GM12892 (cell line): ENCODE measurements around the gene CELA2A.
"Not testable (repeated sequence)": the region's sequence is repeated elsewhere in the genome, so short reads cannot be mapped to it uniquely, and the experiment has no call there.

ENCODE experiments used
- DNase-seq: peaks from one replicate; pipeline ENCODE4 v3.0.0; 2011; ENCODE audit not compliant: insufficient read length
- FAIRE-seq: peaks from 2 replicates; lab custom pipeline; 2011; peaks lifted over from hg19 to GRCh38; lab: Jason Lieb, UNC
- POLR2A ChIP-seq: IDR thresholded peaks from 2 replicates; pipeline ENCODE4 v1.6.1; 2011; ENCODE audit warnings: low read depth, low read length, control low read depth
- POLR2AphosphoS5 ChIP-seq: IDR thresholded peaks from 2 replicates; pipeline ENCODE4 v1.6.1; 2011; ENCODE audit warnings: low read depth, low read length, control low read depth
- TAF1 ChIP-seq: IDR thresholded peaks from 2 replicates; pipeline ENCODE4 v1.6.1; 2011; ENCODE audit warnings: low read depth, mild to moderate bottlenecking, control low read depth, low read length, borderline replicate concordance

CELA2A gene

DNA sequence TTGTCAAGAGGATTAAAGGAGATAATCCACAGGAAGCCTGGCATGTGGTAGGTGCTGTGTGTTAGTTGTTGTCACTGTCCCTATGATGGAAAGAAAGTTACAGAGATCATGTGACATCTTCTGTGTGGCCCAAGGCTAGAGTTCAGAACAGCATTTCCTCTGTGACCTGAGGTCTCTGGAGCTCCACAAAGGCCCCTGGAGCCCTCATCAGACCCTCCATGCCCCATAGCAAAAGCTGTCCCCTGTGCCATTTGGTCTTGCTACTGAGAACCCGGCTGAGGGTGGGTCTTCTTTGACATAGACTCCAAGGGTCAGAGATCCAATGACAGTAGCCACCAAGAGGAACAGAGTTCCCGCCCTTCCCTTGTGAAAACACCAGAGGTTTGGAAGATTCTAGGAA, 27.4 kb downstream of the CELA2A start:
- FAIRE-seq = no peak

DNA sequence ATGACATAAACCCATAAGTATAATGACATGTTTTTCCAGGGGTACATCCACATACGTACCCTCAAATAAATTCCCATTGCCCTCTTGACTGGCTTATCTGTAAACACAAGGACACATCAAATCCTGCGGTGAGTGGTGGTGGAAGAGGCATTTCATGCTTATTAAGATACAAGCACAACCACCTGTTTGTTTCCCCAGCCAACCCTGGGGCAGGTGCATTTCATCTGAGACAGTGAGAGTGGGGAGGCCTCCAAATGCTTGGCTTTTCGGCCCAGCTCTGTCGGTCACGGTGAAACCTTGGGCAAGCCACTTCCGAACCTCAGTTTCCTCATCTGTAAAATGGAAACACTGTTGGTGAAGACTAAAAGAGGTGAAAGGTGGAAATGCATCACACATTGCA, 27.9 kb downstream of the CELA2A start:
- FAIRE-seq = not testable (repeated sequence)

More for the DNA sequence above, 27.4 kb downstream of the CELA2A start:
- DNase-seq = no peak
- no peak for TF ChIP-seq POLR2A
- no peak for TF ChIP-seq POLR2AphosphoS5
- no peak for TF ChIP-seq TAF1

DNA sequence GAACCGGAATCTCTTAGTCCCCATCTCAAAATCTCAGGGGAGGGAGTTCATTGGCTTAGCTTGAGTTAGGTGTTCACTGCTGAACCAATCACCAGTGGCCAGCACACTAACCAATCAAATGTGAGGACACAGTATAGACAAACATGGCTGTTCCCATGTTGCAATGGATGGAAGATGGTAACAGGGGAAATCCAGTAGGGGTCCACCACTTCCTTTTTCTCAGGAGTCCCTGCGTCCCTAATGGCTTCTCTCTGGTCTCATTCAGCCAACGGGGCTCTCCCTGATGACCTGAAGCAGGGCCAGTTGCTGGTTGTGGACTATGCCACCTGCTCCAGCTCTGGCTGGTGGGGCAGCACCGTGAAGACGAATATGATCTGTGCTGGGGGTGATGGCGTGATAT, 29.1 kb downstream of the CELA2A start:
- FAIRE-seq (no peak), DNase-seq (no peak)
- TF ChIP-seq TAF1 = no peak
- no peak for TF ChIP-seq POLR2AphosphoS5

More for the DNA sequence above, 27.9 kb downstream of the CELA2A start:
- DNase-seq = not testable (repeated sequence)

DNA sequence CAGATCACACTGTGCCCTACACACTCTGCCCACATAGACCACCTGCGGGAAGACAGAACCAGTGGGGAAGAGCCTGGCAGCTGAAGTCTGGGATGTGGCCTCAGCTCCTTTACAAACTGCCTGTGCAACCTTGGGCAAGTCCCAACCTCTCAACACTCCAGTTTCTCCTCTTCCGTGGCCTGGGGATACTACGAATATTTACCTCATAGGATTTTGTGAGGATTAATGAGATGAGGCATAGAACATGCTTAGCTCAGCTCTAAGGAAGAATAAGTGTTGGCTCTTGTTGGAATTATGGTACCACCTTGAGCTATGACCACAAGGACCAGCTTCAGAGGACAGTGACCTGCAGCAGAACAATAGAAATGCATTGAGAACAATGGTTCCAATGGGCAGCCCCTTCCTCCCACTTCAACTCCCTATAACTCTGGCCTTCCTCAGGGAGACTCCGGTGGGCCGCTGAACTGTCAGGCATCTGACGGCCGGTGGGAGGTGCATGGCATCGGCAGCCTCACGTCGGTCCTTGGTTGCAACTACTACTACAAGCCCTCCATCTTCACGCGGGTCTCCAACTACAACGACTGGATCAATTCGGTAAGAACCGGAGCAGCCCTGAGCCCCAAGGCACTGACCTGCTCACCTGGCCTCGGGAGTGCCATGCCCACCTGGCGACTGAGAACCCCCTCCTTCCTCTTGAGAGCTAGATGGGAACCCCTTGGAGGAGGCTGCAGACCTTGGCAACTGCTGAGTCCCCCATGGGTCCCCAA, 30.5 kb downstream of the CELA2A start:
- peak; percentile 82 for FAIRE-seq
- not testable (repeated sequence) for DNase-seq

DNA sequence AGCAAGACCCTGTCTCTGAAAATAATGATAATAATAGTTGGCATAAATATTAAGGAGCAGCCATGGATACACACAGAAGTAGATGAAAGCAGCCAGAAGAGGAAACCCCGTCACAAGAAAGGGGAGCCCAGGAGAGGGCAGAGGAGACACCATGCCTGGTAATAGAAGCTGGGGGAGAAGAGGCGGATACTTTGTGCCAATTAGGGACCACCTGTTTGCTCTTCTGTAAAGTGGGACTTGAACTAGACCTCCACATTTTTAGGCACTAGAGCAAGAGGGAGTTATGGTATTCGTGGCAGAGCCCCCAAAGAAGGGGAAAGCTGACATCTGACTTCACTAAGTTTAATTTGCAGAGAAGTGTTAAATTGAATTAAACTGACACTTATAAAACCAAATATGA, 31.8 kb downstream of the CELA2A start:
- DNase-seq = no peak
- no peak for FAIRE-seq
- no peak for TF ChIP-seq POLR2A

DNA sequence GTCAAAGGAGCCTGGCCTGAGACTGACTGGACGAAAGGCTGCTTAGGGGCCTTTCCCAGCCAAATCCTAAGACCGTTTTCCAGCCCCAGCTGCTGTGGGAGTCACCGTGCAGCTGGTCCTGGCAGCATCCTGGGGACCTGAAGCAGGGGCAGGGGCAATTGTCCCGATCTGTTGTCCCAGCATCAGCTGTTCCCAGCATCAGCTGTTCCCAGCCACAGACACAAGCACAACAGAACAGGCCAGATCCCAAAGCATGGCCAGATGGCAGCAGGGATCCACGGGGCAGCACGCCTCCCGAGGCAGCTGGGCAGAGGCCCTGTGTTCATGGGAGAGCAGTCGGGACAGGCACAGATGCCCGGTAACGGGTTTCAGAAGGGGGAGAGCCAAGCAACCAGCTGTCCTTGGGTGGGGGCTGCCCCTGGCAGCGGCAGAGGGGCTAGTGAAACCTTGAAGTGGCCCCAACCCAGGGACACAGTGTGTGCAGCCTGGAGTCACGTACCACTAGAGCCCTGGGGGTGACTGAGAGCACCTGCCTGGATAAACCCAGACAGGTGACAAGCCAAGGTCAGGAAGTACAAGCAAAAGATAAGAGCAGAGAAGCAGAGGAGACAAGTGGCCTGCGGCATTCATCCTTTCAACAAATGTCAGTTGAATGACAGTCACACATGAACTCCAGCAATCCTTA, 32.7 kb downstream of the CELA2A start:
- no peak for DNase-seq
- FAIRE-seq = no peak

DNA sequence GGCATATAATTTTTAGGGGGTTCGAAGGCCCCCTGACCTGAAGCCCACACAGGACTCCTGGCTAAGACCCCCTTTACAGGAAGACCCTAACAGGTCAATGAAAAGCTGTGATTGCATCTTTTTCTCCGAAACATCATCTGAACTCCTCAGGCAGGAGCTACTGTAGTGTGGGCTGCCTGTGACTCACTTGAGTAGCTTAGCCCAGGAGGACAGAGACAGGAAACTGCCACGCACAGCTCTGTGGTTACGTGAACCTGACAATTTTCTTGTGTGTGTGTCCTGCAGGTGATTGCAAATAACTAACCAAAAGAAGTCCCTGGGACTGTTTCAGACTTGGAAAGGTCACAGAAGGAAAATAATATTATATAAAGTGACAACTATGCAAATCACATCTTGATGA, 34.5 kb downstream of the CELA2A start:
- not testable (repeated sequence) for FAIRE-seq

More for the DNA sequence above, 32.7 kb downstream of the CELA2A start:
- TF ChIP-seq POLR2A (no peak), POLR2AphosphoS5 (no peak), TAF1 (no peak)

DNA sequence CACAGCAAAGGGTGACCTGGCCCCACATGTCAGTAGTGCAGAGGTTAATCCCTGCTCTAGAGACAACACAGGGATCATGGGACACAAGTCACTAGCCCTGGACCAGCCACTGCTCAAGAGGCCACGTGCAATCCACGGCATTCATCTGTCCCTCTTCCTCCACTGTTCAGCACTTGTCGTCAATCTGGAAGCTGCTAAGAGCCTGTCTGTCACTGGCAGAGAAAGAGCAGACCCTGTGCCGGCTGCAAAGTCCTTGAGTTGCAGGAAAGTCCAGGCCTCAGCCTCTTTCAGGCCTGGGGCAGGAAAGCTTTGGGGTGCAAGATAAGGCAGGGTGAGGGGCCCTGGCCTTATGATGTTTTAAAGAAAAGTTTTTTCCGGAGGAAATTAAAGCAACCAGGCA, 36.1 kb downstream of the CELA2A start:
- TF ChIP-seq TAF1 (no peak), POLR2AphosphoS5 (no peak), POLR2A (no peak)
- DNase-seq = no peak
- no peak for FAIRE-seq

More for the DNA sequence above, 34.5 kb downstream of the CELA2A start:
- not testable (repeated sequence) for DNase-seq

DNA sequence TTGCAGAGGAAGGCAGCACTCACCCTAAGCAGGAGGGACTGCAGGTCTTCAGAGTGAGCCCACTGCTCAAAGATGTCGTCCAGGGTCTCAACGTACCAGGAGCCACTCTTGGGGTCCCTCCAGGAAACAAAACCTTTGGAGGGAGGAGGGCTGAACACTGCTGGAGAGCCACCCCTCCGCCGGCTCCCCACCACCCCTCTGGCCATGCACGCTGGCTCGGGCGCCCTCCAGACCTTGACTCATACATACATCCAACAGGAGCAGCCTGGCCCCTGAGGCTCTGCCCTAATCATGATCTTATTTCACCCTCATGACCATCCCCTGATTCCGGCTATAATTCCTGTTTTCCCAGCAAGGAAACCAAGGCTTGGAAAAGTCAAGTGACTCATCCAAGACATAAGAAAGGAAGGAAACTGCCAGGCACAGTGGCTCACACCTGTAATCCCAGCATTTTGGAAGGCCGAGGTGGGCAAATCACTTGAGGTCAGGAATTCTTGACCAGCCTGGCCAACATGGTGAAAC, 37.4 kb downstream of the CELA2A start:
- FAIRE-seq (no peak), DNase-seq (no peak)
- no peak for TF ChIP-seq TAF1

DNA sequence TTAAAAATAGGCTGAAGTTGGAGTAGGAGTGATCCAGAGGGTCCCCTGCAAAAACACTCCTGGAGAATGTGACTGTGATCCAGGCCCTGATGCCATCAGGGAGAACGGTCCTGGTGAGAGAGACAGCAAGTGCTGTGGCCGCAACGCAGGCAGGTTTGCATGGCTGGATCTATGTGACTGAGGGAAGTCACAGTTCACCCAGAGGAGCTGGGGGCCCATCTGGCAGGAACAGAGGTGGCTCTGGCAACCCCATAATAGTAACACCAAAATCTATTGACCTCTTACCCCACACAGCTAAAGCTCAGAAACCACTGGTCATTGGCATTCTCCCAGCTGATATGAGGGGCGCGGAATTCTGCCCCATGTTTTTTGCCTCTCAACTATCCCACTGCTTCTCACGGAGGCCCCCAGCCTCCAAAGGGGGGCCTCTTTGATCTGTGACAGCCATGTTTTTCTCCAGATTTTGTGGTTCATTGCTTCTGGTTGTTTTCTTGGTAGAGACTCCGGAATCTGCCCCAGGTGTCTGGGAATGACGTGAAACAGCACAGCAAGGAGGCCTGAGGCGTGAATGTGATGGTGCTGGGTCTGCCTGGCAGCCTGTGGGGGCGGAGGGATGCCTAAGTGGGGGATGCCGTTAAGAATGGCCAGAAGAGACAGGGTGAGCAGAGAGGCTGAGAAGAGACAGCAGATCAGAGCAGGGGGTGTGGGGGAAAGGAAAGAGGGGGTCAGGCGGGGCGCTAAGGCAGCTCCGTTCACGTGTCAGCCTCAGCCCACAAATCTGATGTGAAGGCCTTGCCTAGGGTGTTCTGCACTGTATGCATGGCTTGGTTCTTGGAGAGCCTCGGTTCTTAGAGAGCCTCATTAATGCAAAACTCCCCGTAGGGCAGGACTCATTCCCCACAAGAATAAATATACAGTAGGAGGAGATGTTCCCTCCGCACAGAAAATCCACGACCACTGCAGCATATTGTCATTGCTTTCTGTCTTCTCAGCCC, 43.9 kb downstream of the CELA2A start:
- no peak for TF ChIP-seq TAF1
- TF ChIP-seq POLR2AphosphoS5 = no peak
- no peak for TF ChIP-seq POLR2A
- DNase-seq (no peak), FAIRE-seq (no peak)

DNA sequence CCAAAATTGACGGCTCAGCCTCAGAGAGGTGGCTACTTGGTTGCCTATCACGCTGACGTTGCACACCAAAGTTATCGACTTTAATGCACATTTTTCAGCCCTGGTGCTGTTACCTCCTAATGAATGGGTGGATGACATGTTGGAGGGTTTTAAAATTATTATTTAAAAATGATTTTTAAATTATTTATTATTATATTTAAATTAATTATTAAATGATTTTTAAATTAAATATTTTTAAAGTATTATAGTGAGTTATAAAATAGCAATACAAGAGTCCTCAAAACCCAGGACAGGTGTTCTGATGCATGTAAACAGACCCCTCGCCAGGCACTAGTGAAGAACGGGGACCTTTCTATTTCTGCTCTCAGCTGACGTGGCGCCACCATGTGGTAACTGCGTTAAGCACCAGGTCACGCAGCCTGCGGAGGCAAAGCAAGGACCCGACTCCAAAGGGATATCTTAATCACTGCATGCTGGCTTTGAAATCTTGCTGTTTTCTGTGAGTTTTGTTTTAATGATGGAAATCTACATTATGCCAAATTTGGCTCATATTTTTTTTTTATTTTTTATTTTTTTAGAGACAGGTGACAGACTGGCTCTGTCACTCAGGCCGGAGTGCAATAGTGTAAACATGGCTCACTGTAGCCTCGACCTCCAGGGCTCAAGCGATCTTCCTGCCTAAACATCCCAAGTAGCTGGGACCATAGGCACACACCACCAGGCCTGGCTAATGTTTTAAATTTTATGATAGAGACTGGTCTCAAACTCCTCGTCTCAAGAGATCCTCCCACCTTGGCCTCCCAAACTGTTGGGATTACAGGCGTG, 44.9 kb downstream of the CELA2A start:
- TF ChIP-seq POLR2A = no peak
- no peak for TF ChIP-seq TAF1
- TF ChIP-seq POLR2AphosphoS5 = no peak
- peak; percentile 62 for DNase-seq
- no peak for FAIRE-seq
